ENCODE measurements around the gene TTLL8.
"Not testable (repeated sequence)": the region's sequence is repeated elsewhere in the genome, so short reads cannot be mapped to it uniquely, and the experiment has no call there.

DNA sequence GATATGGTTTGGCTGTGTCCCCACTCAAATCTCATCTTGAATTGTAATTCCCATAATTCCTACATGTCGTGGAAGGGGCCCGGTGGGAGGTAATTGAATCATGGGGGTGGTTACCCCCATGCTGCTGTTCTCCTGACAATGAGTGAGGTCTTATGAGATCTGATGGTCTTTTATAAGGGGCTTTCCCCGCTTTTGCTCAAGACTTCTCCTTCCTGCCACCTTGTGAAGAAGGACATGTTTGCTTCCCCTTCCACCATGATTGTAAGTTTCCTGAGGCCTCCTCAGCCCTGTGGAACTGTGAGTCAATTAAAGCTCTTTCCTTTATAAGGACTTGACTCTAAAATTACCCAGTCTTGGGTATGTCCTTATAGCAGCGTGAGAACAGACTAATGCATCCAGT, 28.9 kb upstream of the TTLL8 start:
- TF ChIP-seq, protein P1, sequence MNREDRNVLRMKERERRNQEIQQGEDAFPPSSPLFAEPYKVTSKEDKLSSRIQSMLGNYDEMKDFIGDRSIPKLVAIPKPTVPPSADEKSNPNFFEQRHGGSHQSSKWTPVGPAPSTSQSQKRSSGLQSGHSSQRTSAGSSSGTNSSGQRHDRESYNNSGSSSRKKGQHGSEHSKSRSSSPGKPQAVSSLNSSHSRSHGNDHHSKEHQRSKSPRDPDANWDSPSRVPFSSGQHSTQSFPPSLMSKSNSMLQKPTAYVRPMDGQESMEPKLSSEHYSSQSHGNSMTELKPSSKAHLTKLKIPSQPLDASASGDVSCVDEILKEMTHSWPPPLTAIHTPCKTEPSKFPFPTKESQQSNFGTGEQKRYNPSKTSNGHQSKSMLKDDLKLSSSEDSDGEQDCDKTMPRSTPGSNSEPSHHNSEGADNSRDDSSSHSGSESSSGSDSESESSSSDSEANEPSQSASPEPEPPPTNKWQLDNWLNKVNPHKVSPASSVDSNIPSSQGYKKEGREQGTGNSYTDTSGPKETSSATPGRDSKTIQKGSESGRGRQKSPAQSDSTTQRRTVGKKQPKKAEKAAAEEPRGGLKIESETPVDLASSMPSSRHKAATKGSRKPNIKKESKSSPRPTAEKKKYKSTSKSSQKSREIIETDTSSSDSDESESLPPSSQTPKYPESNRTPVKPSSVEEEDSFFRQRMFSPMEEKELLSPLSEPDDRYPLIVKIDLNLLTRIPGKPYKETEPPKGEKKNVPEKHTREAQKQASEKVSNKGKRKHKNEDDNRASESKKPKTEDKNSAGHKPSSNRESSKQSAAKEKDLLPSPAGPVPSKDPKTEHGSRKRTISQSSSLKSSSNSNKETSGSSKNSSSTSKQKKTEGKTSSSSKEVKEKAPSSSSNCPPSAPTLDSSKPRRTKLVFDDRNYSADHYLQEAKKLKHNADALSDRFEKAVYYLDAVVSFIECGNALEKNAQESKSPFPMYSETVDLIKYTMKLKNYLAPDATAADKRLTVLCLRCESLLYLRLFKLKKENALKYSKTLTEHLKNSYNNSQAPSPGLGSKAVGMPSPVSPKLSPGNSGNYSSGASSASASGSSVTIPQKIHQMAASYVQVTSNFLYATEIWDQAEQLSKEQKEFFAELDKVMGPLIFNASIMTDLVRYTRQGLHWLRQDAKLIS (CRISPR knock-in tag; IDR thresholded peaks at IDR 0.05; ENCODE audit: borderline replicate concordance) = not testable (repeated sequence)
- TF ChIP-seq ZNF121 (CRISPR knock-in tag; IDR thresholded peaks at IDR 0.05); IRF2 (CRISPR knock-in tag; IDR thresholded peaks at IDR 0.05; ENCODE audit: borderline replicate concordance, low read depth): not testable (repeated sequence)
- TF ChIP-seq, protein P2, sequence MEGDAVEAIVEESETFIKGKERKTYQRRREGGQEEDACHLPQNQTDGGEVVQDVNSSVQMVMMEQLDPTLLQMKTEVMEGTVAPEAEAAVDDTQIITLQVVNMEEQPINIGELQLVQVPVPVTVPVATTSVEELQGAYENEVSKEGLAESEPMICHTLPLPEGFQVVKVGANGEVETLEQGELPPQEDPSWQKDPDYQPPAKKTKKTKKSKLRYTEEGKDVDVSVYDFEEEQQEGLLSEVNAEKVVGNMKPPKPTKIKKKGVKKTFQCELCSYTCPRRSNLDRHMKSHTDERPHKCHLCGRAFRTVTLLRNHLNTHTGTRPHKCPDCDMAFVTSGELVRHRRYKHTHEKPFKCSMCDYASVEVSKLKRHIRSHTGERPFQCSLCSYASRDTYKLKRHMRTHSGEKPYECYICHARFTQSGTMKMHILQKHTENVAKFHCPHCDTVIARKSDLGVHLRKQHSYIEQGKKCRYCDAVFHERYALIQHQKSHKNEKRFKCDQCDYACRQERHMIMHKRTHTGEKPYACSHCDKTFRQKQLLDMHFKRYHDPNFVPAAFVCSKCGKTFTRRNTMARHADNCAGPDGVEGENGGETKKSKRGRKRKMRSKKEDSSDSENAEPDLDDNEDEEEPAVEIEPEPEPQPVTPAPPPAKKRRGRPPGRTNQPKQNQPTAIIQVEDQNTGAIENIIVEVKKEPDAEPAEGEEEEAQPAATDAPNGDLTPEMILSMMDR (IDR thresholded peaks at IDR 0.05) = not testable (repeated sequence)
- TF ChIP-seq, protein P3, sequence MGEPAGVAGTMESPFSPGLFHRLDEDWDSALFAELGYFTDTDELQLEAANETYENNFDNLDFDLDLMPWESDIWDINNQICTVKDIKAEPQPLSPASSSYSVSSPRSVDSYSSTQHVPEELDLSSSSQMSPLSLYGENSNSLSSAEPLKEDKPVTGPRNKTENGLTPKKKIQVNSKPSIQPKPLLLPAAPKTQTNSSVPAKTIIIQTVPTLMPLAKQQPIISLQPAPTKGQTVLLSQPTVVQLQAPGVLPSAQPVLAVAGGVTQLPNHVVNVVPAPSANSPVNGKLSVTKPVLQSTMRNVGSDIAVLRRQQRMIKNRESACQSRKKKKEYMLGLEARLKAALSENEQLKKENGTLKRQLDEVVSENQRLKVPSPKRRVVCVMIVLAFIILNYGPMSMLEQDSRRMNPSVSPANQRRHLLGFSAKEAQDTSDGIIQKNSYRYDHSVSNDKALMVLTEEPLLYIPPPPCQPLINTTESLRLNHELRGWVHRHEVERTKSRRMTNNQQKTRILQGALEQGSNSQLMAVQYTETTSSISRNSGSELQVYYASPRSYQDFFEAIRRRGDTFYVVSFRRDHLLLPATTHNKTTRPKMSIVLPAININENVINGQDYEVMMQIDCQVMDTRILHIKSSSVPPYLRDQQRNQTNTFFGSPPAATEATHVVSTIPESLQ (CRISPR knock-in tag; IDR thresholded peaks at IDR 0.05) = not testable (repeated sequence)
- TF ChIP-seq, protein P4, sequence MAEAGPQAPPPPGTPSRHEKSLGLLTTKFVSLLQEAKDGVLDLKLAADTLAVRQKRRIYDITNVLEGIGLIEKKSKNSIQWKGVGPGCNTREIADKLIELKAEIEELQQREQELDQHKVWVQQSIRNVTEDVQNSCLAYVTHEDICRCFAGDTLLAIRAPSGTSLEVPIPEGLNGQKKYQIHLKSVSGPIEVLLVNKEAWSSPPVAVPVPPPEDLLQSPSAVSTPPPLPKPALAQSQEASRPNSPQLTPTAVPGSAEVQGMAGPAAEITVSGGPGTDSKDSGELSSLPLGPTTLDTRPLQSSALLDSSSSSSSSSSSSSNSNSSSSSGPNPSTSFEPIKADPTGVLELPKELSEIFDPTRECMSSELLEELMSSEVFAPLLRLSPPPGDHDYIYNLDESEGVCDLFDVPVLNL (CRISPR knock-in tag; IDR thresholded peaks at IDR 0.05; ENCODE audit: borderline replicate concordance, low read depth) = not testable (repeated sequence)
- TF ChIP-seq, protein P5, sequence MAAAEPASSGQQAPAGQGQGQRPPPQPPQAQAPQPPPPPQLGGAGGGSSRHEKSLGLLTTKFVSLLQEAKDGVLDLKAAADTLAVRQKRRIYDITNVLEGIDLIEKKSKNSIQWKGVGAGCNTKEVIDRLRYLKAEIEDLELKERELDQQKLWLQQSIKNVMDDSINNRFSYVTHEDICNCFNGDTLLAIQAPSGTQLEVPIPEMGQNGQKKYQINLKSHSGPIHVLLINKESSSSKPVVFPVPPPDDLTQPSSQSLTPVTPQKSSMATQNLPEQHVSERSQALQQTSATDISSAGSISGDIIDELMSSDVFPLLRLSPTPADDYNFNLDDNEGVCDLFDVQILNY (CRISPR knock-in tag; IDR thresholded peaks at IDR 0.05) = not testable (repeated sequence)

All from WTC11 (cell line).